GM21529 (cell line): ENCODE results near the gene ST3GAL5.
"Not testable (repeated sequence)": the region's sequence is repeated elsewhere in the genome, so short reads cannot be mapped to it uniquely, and the experiment has no call there.

Experiments used
- ATAC-seq: cut with Tn5 transposase; IDR thresholded peaks from one replicate; pipeline ENCODE4 v1.9.1; 2021; ENCODE audit not compliant: unreplicated experiment

Gene ST3GAL5

DNA sequence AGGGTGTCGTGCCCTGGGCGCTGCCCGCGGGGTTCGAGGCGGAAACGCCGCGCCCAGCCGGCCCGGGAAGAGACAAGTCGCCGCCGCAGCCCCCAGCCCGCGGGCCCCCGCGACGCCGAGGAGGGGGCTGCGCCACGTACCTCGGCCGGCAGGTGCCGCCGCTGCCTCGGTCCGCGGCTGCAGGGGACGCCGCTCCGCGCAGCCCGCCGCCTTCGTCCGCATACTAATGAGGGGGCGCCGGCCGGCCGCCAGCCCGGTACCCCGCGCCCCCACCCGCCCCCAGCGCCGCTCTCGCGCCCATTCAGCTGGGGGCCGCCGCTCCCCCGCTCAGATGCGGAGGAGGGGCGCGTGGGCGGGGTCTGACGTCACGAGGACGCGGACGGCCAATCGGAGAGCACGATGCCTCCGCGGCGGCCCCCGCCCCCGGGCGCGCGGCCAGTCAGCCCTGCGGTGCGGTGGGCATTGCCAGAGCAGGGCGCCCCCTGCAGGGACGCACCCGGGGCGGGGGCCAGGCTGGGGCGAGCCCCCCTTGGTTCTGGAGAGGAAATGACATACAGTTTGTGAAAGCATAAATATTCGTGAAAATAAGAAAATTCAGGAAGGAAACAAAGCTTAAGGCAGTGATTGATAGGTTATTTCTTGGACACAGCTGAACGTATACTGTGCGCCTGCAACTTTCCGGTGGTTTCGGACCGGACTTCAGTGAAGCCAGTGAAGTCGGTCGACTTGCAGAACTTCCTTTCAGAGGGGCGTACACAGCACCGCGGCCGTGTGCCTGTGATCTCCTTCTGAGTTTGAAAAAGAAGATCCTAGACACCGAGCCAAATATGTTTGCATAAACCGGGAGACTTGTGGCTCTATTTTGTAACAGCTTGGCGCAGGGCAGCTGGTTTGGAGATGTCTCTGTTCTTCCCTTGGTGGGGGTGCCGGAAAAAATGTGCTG is at the start of gene ST3GAL5:
Gene ST3GAL5, minus strand, starts transcription at position 307 of the 943 bp plus-strand sequence. Its CDS starts 85 bp downstream, at position 222.
- ATAC-seq = peak; percentile 81

DNA sequence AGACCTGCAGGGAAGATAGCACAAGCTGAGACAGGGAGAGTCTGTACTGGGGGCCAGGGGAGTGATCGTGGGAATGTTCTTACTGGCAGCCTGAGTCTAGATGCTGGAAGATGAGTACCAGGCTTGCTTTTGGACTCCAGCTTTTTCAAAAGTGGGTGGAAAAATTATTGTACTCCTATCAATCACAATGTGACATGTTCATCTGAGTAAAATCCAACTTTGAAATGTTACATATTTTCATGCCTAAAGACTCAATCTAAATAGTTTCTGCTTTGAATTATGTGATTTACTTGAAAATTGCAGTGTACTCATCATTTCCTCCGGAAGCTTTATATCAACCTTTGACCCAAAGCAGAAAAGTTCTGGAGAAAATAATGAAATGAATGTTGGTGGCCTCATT is 49.7 kb upstream of the ST3GAL5 start:
- ATAC-seq = no peak

DNA sequence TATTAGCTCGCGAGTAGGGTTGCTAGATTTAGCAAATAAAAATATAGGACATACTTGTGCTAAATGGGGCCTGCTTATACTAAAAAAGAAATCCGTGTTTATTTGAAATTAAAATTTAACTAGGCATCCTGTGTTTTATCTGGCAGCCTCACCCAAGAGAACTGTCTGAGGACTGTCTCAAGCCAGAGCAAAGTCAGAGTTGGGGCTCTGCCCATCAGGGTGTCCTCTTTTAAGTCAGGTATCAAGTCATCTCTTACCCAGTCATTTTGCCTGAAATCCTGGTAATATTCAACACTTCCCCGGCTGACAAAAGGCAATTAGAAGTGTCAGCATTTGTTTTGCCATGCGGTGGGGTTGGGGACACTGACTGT is 48.3 kb upstream of the ST3GAL5 start:
- no peak for ATAC-seq

DNA sequence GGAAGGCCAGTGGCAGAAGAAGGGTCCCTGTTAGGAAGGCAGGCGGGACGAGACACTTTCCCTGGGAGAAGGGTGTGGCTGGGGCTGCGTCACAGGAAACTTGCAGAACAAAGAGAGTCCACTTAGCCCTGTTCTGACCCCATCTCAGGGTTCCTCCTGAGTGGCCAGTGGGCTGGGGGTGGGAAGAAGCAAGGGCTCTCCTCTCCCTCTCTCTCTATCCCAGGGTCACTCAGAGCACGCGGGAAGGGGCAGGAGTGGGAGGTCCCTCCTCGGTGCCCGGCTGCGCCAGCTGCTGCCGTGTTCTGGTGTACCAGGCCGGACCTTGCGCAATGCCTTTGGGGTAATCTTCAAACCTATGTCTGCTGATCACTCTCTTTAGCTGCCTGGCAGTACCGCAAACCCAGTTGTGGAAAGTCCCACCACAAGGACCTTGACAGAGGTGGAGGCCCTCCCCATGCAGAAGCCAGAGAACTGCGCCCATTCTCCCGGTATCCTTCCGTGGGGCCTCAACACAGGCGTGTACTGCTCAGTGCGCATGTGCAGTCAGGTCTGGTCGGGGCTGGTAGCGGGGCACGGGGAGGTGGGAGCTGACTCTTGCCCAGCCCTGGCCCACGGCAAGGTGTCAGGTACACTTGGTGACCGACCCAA is 47.8 kb upstream of the ST3GAL5 start:
- no peak for ATAC-seq

DNA sequence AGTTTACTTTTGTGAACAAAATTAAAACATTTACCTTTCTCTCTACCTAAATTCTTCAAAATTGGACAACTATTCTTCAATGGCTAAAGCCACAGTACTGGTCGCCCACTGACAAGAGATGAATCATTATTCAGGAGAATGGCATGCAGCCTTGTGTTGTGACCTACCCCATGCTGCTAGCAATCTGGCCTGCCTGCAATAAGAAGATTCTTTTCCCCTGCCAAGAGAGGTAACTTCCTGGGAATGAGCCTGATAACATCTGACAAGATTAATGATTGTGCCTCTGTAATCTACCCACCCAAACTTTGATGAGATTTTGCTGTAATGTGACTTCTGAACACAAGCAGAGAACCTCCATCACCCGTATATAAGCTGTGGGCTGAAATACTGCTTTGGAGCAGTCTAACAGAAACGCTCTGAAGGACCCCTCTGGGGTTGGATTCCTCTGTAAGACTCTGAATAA is 47.0 kb upstream of the ST3GAL5 start:
- no peak for ATAC-seq

DNA sequence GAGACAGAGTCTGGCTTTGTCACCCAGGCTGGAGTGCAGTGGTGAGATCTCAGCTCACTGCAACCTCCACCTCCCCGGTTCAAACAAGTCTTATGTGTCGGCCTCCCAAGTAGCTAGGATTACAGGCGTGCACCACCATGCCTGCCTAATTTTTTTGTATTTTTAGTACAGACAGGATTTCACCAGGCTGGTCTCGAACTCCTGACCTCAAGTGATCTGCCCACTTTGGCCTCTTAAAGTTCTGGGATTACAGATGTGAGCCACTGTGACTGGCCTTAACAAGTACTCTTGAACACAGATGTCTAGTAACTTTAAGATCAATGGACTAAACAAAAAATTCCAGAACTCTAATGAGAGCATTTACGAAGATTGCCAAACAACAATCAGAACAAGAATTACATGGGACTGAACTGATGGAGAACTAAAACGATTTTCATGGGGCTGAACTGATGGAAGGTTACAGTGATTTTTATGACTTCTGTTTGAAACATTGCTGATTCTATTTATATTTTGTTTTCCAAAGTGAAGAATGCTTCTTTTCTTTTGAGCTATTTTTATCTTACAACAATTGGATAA is 46.5 kb upstream of the ST3GAL5 start:
- ATAC-seq = no peak

DNA sequence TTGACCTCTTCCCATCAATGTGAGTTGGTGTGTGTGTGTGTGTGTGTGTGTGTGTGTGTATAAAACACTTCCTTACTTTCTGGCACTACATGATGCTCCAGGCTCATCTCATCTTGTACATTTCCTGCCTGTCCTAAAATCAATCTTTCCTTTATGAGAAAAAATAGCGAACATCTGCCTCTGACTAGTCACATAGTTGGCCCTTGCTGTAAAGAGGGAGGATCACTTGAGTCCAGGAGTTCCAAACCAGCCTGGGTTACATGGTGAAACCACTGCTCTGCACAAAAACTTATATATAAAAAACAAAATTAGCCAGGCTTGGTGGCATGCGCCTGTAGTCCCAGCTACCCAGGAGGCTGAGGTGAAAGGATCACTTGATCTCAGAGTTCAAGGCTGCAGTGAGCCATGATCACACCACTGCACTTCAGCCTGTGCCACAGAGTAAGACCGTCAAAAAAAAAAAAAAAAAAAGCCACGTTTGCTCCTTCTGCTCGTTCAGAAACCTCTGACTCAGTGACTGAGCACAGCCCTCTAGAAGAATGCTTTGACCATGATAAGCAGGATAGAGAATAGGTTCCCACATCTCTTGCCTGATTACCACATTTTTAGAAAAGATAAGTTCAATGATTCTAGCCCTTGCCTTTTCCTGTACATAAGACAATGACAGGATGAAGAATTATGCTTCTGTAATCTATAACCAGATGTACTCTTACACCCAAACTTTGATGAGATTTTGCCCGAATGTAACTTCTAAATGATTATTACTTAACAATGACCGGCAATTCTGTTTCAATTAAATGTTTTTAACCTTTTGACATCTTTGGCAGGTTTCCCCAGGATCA is 45.2 kb upstream of the ST3GAL5 start:
- ATAC-seq = no peak

DNA sequence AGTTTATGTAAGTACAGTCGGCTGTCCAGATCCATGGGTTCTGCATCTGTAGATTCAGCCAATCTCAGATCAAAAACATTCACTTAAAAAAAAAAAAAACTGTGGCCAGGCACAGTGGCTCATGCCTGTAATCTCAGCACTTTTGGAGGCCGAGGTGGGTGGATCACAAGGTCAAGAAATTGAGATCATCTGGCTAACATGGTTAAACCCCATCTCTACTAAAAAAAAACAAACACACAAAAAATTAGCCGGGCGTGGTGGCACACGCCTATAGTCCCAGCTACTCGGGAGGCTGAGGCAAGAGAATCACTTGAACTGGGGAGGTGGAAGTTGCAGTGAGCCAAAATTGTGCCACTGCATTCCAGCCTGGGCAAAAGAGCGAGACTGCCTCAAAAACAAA is 42.4 kb upstream of the ST3GAL5 start:
- not testable (repeated sequence) for ATAC-seq

DNA sequence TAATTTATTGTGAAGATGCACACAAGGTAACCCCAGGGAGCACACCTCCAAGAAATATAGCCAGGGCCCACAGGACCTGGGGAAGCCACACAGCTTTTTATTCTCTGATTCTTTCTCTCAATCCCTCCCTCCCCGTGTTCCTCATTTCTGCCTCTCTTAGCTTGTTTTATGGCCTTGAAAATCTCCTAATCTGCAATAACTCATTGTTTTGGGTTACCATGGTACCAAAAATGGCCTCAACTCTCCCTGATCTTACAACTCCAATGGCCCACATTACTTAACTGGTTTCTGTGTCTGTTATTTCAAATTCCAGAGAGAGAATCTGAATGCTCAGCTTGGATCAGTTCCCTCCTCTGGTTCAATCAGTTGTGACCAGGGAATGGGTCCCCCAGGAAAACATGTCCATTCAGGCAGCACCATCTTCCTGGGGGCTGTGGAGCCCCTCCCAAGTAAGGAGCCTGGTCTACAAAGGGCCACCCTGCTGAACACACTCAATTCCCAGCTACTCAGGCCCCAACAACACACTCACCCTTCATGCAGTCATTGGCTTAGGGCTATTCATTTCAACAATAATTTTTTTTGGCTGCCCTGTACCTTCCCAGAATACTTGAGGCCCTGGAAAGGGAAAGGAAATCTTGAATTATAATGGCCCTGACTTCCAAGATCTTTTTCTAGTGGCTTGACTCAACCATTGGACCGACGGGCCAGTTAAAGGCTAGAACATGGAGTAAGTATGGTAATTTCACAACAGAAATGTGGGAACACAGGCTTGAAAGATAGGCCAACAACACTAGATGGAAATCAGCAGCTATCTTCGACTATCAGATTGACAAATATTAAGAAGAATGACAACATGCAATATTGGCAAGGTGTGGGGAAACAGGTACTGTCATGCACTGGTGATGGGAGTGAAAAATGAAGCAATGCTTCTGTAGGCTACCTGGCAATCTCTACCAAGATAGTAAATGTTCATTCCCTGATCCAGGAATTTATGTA is 41.6 kb upstream of the ST3GAL5 start:
- no peak for ATAC-seq

DNA sequence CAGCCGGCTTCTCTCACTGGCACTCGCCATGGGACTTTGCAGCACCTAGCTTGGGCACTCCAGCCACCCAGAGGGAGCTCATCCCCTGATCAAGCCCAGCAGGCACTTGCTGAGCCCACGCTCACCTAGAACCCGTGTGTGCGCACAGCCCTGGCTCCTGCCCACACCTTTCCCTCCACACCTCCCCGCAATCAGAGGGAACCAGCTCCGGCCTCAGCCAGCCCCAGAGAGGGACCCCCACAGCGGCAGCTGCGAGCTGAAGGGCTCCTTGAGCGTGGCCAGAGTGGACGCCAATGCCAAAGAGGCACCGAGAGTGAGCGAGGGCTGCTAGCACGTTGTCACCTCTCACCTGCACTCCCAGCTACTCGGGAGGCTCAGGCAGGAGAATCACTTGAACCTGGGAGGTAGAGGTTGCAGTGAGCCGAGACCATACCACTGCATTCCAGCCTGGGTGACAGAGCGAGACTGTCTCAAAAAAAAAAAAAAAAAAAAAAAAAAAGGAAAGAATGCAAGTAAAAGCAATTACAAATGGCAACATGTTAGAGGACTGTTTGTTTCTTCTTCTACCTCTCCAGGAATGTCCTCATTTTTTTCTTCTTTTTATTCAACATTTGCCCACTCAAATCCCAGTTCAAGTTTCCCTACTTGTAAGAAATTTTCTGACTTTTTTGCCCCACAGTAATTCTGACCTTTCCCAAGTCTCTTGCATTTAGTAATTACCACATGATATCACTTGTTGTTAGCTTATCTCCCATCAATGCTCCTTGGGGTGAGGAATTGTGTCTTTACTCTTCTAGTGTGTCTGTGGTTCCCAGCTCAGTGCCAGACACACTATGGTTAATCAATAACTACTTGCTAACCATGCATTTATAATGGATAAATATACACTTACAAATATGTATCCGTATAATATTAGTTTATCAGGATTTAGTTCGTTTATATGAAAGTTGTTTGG is 40.6 kb upstream of the ST3GAL5 start:
- ATAC-seq = no peak

DNA sequence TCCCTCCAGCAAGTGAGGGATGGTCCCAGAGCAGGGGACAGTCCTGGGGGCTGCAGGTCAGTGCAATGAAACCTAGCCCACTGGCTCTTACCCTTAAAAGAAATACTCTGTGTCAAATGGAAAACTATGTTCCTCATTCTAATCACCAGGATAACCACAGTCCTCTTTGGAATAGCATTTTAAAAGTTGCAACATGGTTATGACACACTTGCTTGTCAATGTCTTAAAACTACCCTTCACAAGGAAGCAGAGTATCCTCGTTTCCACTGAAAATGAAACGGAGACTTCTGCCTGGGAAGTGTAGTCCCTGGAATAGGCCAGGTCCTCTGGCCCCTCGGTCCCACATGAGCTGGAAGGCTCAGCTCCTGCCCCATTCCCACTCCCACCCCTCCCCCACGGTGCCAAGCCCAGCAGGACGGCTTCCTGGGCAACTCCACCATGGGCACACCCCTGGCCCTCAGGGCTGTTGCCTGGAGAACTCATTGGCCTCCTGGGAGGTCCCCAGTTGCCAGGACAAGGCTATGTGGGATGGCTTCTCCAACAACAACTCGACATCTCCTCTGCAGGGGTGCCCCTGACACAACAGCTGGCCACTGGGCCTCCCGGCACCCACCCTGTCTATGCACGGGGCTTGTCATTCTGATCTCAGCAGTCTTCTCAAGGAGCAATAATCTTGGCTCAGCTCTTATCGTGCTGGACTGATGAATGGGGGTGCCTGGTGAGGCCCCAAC is 38.3 kb upstream of the ST3GAL5 start:
- ATAC-seq = no peak

DNA sequence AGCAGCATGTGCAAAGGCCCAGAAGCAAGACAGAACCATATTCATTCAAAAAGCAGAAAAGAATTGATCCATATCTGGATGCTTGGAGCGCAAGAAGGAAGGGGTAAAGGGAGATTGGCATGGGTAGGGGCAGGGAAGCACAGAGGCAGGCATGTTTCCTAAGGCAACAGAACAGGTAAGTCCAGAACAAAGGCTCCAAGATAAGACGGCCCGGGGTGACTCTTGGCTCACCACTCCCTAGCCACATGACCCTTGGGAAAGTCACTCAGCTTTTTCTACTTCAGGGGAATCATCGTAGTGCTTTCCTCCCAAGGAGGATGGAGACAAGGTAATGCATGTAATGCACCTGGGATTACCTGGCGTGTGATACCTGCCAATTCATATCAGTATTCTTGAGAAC is 37.7 kb upstream of the ST3GAL5 start:
- no peak for ATAC-seq

DNA sequence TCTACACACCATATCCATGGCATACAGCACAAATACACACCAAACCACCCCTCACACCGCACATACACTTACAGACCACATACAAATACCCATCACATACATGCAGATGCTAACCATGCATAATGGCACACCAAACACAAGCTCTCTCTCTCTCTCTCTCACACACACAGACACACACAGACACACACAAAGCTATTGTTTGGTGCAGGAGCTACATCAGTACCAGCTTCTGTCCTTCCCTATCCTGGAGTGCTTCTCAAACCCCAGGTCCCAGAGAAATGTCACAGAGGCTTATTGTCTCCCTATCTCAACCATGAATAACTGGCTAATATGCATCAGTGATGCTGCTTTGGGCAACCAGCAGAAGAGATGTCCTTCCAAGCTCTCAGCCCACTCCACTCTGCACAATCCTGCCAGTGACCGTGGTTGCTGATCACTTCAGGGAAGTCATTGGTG is 36.5 kb upstream of the ST3GAL5 start:
- ATAC-seq = no peak

DNA sequence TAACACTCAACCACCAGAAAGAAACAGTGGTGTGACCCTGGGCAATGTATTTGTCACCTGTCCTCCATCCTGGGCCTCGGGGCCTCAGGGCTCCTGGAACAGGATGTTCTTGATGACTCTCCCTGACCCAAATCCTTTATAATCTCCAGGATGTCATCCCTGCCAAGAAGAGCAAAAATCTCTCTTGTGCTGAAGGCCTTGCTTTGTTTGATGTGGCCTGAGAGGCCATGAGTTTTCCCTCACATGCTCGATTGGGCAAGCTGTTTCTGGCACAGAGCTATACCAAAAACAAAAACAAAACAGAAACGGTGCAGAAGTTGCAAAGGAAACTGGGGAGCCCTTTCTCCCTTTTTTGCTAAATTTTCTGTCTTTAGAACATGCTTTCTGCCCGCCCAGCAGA is 35.7 kb upstream of the ST3GAL5 start:
- ATAC-seq = no peak

DNA sequence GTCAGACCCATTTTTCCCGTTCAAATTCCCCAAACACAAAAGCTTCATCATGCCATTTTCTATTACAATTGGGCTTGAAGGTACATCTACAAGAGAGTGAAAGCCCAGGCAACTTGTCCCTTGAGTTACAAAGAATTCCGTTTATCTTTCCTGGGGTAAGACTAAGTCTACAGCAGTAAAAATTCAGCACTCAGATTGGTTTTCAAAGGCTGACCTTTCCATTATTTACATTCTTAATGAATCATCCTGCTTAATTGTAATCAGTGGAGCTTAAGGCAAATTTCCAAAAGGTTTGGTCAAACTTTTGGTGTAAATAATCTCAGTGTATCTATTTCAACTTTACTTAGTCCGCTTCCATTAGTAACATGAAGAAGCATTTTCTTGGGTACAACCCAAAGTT is 33.4 kb upstream of the ST3GAL5 start:
- ATAC-seq = no peak

DNA sequence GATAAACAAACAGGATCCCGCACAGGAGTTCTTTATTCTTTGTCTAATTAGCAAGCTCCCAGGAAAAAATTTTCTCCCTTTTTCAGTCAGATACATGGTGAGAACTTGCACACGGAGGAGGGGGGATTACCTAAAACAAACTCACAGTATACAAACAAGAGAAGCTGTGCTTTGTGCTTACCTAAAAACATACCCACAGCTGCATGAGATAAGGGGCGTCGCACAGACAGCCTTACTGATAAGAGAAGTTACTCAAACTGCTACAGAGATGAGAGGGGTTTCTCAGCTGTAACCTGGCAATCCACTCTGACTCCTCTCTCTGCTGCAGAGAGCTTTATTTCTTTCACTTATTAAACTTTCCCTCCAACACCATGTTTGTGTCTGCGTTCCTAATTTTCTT is 32.9 kb upstream of the ST3GAL5 start:
- ATAC-seq = no peak

DNA sequence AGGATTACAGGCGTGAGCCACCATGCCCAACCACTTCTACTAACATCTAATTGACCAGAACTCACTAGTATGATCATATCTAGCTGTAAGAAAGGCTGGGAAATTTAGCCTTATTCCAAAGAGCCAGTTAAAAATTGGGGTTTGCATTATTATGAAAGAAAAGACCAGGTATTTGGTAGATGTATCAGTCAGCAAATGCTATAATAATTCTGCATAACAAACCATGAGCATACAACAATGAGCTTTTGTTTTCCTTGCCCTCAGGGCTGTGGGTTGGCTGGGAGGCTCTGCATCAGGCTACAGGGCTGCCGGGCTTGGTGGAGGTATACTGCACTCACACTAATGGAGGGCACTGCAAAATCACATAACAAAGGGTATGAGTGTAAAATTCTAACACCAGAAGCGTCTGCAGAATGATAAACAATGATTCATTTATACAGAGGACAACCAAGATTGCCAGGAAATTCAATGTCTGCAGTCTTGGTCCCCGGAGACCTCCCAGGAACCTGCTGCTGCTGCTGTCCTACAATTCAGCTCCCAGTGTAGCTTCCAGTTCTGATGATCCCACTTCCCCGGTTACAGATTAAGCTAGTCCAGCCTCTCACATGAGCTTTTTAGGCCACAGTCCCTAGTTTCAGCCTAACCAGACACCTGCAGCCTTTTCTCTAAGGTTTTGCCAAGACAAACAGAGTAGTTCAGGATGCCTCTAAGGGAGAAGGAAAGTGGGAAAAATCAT is 32.2 kb upstream of the ST3GAL5 start:
- no peak for ATAC-seq
